SU-DHL-6 (cell line): ENCODE measurements around the gene SLC47A1.

Source experiments
- CTCF ChIP-seq: fragments of 200-600 bp; sonication (generic); IDR thresholded peaks from one replicate; pipeline ENCODE4 v1.5.1; 2017; ENCODE audit warnings: antibody characterized with exemption, mild to moderate bottlenecking, low read length, moderate library complexity; ENCODE audit not compliant: insufficient read depth, poor library complexity, severe bottlenecking
- EZH2phosphoT487 ChIP-seq: fragments of 200-600 bp; sonication (generic), shearing (Covaris generic); conservative IDR thresholded peaks from 2 replicates; pipeline ENCODE4 v1.6.1; 2018; ENCODE audit warnings: mild to moderate bottlenecking, antibody characterized with exemption, low read length, moderate library complexity, mixed read lengths

GRCh38 chr17:19573075-19573474 is 39.4 kb downstream of the SLC47A1 start:
- no peak for TF ChIP-seq CTCF
- TF ChIP-seq EZH2phosphoT487: no peak
